GM18870 (cell line): ENCODE data around the gene MORN1.

Experiments
- ATAC-seq: cut with Tn5 transposase; IDR thresholded peaks from one replicate; pipeline ENCODE4 v1.9.1; 2021; ENCODE audit warnings: moderate library complexity; ENCODE audit not compliant: unreplicated experiment

Gene MORN1

GRCh38 chr1:2324553-2325366 lies 66.6 kb downstream of the MORN1 start:
- ATAC-seq = no peak

- no peak for ATAC-seq
Observed at GRCh38 chr1:2323451-2323974, 67.8 kb downstream of the MORN1 start.

- no peak for ATAC-seq
Observed at GRCh38 chr1:2322581-2323211, 68.7 kb downstream of the MORN1 start.

- ATAC-seq = no peak
Observed at GRCh38 chr1:2322065-2322571, 69.2 kb downstream of the MORN1 start.

GRCh38 chr1:2320760-2321667 lies 70.3 kb downstream of the MORN1 start:
- ATAC-seq = no peak

GRCh38 chr1:2320006-2320405 lies 71.3 kb downstream of the MORN1 start:
- no peak for ATAC-seq

GRCh38 chr1:2319291-2319690 lies 72.1 kb downstream of the MORN1 start:
- ATAC-seq = no peak

GRCh38 chr1:2318314-2319278 lies 72.8 kb downstream of the MORN1 start:
- ATAC-seq = no peak

- no peak for ATAC-seq
Observed at GRCh38 chr1:2317230-2318065, 73.9 kb downstream of the MORN1 start.

GRCh38 chr1:2316451-2316961 lies 74.8 kb downstream of the MORN1 start:
- no peak for ATAC-seq

GRCh38 chr1:2315674-2316450 lies 75.5 kb downstream of the MORN1 start:
- no peak for ATAC-seq

GRCh38 chr1:2314803-2315673 lies 76.3 kb downstream of the MORN1 start:
- ATAC-seq = no peak

- no peak for ATAC-seq
Observed at GRCh38 chr1:2314273-2314802, 77.0 kb downstream of the MORN1 start.

GRCh38 chr1:2313651-2314261 lies 77.6 kb downstream of the MORN1 start:
- ATAC-seq = no peak

- no peak for ATAC-seq
Observed at GRCh38 chr1:2312515-2313301, 78.6 kb downstream of the MORN1 start.

- ATAC-seq = no peak
Observed at GRCh38 chr1:2312160-2312514, 79.2 kb downstream of the MORN1 start.
